Fibroblast of skin of abdomen (primary cell): ENCODE data around the gene LRRC23.
A peak's percentile ranks its signal among the peaks of the same experiment; 100 is the strongest.

ENCODE experiments used
- DNase-seq: peaks from one replicate; pipeline ENCODE4 v3.0.0-alpha.2; 2013

LRRC23 gene

DNA sequence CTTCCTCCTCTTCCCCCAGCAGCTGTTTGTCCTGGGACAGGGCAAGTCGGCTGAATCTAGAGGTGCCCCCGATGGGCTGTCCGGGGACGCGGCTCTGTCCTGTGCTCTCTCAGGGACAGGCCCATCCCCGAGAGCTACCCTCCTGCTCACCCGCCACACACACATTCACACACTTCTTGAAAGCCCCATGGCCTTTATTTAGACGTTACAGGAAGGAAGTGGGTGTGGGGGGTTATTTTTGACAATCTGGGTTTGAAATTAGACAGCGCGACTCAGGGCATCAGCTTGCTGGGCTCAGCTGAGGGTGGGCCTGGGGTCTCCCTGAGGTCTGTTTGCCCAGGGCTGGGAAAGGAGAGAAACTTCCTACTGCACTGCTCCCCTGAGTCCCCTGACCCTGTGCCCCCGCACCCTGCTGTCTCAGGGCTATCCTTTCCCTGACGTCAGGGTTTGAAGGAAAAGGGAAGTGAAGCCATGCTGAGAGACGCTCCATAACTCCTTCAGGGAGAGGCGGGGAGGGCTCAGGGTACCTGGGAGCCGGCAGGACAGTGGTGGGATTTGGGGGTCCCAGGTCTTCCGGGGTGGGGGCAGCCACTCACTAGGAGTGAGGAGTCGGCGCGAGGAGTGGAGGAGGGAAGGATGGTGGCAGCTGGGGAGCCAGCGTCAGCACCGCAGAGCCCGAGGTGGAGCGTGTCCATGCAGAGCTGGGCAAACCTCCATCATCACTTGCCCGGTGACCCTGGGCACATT lies 54.6 kb downstream of the LRRC23 start:
- no peak for DNase-seq

DNA sequence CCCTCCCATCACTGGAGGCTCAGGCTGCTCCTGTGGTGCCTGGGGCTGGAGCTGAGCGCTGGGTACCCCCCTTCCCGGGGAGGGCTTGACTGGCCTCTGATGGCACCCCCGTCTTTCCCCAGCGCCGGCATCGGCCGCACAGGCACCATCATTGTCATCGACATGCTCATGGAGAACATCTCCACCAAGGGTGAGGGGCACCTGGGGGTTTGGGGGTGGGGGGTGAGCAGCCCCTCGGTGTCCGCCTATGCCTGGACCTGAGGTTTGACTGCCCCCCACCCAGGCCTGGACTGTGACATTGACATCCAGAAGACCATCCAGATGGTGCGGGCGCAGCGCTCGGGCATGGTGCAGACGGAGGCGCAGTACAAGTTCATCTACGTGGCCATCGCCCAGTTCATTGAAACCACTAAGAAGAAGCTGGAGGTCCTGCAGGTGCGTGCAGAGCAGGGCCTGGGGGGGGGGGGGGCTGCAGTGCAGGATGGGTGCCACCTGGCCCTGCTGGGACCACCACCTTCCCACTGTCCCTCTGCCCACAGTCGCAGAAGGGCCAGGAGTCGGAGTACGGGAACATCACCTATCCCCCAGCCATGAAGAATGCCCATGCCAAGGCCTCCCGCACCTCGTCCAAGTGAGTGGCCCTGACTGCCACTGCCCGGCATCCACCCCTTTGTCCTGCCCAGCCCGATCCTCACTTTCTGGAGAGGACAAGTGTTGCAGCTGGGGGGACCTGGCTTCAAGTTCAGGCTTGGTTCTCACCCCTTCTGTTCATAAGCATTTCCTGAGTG lies 55.4 kb downstream of the LRRC23 start:
- DNase-seq: no peak

DNA sequence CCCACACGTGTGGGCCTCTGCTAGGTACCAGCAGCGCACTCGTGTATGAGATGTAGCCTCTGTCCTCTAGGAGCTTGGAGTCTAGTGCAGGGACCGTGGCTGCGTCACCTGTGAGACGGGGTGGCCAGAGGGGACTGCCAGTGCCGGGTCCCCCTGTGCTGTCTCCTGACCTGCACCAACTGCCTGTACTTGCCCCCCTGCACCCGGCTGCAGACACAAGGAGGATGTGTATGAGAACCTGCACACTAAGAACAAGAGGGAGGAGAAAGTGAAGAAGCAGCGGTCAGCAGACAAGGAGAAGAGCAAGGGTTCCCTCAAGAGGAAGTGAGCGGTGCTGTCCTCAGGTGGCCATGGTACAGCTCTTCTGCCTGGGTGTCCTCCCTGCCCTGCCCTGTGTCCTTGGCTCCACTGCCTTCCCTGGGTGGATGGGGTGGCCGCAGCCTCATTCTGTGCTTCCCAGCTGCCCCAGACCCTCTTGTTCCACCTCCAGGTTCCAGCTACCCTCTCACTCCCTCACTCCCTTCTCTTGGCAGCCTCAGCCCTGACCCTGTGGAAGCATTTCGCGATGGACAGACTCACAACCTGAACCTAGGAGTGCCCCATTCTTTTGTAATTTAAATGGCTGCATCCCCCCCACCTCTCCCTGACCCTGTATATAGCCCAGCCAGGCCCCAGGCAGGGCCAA lies 56.1 kb downstream of the LRRC23 start:
- peak; percentile 41 for DNase-seq

DNA sequence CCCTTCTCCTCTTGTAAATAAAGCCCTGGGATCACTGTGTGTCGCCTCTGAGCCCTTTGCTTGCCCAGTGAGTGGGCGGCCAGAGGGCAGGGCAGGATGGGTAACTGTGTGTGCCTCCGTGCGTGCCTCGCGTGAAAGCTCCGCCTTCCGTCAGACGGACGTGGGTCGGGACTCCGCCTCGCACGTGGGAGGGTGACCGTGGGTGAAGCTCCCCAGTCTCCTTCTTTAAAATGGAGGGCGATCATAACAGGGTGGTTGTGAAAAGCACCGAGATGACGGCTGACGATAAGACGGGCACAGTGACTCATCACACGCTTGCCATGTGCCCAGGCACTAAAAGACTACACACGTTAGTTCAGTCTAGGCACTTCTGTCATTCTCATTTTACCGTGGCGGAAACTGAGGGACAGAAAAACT lies 56.7 kb downstream of the LRRC23 start:
- DNase-seq: no peak

DNA sequence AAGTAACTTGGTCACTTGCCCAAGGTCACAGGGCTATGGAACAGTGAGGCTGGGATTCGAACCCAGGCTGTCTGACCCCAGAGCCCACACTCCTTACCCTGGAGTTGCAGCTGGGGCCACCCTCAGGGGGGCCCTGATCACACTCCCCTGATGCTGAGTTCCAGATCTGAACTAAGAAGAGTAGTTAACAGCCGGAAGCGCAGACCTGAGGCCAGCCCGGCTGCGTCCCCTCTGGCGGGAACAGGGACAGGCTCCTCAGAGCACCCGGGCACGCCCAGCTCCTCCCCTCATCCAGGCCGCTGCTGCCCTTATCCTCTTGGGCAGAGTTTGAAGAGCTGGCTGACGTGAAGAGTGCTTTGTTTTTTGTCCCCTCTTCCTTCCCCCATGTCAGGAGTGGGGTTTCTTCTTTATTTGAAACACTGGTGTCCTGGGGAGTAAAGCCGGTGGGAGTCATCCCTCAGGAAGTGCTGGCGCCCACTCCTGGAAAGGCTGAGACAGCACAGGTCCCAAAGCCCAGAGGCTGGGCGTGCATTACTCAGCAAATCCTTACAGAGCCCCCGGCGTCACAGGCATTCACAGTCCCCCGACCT lies 57.2 kb downstream of the LRRC23 start:
- DNase-seq: peak; percentile 85

DNA sequence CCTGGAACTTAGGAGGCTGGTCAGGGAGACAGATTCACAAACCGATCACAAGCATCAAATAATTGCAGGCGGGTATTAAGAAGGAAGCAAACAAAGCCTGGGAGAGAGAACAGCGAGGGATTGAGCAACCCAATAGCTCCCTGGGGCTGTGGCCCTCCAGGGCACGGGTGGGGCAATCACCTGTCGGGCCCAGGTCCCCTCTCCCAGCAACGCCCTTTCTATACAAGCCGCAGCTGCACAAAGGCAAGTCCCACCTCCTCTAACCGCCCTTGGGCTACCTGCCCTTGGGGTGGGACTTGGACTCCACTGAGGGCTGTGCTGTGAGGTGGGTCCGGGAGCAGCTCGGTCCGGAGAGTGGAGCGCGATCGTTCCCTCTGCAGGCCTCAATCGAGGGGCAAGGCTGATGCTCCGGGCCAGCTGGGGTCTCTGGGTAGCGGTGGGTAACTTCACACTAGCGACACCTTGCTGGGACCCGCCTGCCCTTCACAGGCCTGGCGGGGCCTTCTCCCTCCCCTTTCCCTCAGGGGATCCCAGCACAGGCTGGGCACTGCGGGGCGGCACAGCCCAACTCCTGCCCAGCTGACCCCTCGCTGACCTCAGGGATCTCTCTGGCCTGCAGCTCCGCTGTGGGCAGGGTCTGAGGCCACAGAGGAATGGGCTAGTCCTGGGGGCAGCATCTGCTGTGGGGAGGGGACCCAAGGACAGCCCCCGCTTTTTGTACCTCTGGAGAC lies 57.8 kb downstream of the LRRC23 start:
- no peak for DNase-seq

DNA sequence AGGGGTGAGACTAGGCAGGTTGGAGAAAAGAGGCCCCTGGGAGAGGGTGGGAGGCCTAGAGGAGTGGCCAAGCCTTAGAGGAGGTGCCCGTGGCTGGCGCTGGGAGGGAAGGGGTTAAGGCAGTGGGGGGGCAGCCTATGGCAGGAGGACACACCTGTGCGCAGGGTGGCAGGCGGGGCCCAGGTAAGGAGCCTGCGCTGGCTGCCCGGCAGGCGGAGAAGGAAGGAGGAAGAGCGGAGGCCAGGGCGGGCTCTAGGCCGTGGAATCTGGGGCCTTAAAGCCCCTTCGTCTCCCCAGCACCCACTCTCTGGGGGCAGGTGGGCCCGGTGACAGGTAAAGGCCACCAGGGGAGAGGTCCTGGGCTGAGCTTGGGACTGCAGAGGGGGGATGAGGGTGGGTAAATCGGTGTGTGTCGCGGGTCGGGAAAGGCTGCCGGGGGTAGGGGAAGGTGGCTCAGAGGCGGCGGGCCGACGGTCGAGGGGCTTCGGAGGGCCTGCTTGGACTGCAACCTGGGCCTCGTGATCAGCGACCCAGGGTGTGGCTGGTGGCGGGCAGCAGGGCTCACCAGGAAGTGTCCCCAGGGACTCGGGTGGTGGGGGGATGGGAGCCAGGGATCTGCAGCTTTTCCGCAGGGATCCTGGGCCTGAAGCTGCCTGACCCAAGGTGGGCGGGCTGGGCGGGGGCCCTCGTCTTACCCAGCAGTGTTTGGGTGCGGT lies 58.6 kb downstream of the LRRC23 start:
- DNase-seq: no peak
